Measurements from ENCODE around the gene ARL2.

GRCh38 chr11:65045728-65046127 is 31.8 kb downstream of the ARL2 start:
- TF ChIP-seq FOXM1 (IDR thresholded peaks at IDR 0.05; ENCODE audit: borderline replicate concordance) (no peak), BHLHE40 (IDR thresholded peaks at IDR 0.05; ENCODE audit: borderline replicate concordance) (no peak), NFRKB (IDR thresholded peaks at IDR 0.05) (no peak), LEF1 (IDR thresholded peaks at IDR 0.05; ENCODE audit: borderline replicate concordance) (no peak), HDGF (IDR thresholded peaks at IDR 0.05; ENCODE audit: borderline replicate concordance) (no peak), CTBP1 (IDR thresholded peaks at IDR 0.05; ENCODE audit: borderline replicate concordance) (no peak), TARDBP (IDR thresholded peaks at IDR 0.05) (no peak), FOXK2 (IDR thresholded peaks at IDR 0.05) (no peak), SP1 (IDR thresholded peaks at IDR 0.05) (no peak)
- TF ChIP-seq, protein P1, sequence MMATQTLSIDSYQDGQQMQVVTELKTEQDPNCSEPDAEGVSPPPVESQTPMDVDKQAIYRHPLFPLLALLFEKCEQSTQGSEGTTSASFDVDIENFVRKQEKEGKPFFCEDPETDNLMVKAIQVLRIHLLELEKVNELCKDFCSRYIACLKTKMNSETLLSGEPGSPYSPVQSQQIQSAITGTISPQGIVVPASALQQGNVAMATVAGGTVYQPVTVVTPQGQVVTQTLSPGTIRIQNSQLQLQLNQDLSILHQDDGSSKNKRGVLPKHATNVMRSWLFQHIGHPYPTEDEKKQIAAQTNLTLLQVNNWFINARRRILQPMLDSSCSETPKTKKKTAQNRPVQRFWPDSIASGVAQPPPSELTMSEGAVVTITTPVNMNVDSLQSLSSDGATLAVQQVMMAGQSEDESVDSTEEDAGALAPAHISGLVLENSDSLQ (IDR thresholded peaks at IDR 0.05): no peak
